NB4 (cell line): ENCODE data around the gene ATP10A.

Experiments used
- CTCF ChIP-seq: IDR thresholded peaks from one replicate; pipeline ENCODE4 v1.5.1; 2012; ENCODE audit warnings: low read depth, low read length
- POLR2A ChIP-seq: IDR thresholded peaks from 2 replicates; pipeline ENCODE4 v1.6.1; 2011; ENCODE audit warnings: mild to moderate bottlenecking; ENCODE audit not compliant: insufficient read length; ENCODE audit errors: extremely low read depth

GRCh38 chr15:25876231-25877140, 13.4 kb upstream of the ATP10A start:
- TF ChIP-seq POLR2A, result no peak
- TF ChIP-seq CTCF, result no peak
